Keratinocyte (primary cell): ENCODE data around the gene AXIN2.

Experiments
- EZH2 ChIP-seq: IDR thresholded peaks from one replicate; pipeline ENCODE4 v1.6.1; 2012; ENCODE audit warnings: inconsistent platforms, mild to moderate bottlenecking, low read length, moderate library complexity
- TF ChIP-seq, protein P1 (sequence below), 3 experiments: IDR thresholded peaks in 1 of 3; conservative IDR thresholded peaks in 1 of 3; optimal IDR thresholded peaks in 1 of 3; 2 replicates in 2 of 3; 3 replicates in 1 of 3; pipeline versions ENCODE3 to v1.5.1; 2011; ENCODE audit warnings: low read length in 3 of 3, mild to moderate bottlenecking in 3 of 3, moderate library complexity in 2 of 3, control low read depth in 1 of 3, inconsistent platforms in 1 of 3; ENCODE audit not compliant: insufficient read depth in 2 of 3; ENCODE audit errors: extremely low read depth in 1 of 3

DNA sequence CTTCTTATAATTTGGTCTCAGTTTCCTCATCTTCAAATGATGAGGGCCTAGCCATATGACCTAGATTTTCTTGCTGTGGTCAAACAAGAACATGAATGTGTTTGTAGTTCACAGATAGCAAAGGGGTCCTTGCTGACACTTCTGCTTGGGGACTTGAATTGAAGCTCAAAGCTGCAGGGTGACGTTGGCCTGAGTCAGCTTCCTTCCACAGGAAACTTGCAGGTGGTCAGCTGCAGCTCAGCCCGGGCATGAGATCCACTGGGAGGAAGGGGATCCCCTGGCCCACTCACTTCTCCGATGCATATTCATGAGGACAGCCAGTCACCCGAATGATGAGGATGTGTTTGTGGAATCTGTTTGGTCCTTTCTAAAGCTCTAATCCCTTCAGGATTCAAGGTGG is 42.6 kb upstream of the AXIN2 start:
- no peak for TF ChIP-seq EZH2
- TF ChIP-seq, protein P1, sequence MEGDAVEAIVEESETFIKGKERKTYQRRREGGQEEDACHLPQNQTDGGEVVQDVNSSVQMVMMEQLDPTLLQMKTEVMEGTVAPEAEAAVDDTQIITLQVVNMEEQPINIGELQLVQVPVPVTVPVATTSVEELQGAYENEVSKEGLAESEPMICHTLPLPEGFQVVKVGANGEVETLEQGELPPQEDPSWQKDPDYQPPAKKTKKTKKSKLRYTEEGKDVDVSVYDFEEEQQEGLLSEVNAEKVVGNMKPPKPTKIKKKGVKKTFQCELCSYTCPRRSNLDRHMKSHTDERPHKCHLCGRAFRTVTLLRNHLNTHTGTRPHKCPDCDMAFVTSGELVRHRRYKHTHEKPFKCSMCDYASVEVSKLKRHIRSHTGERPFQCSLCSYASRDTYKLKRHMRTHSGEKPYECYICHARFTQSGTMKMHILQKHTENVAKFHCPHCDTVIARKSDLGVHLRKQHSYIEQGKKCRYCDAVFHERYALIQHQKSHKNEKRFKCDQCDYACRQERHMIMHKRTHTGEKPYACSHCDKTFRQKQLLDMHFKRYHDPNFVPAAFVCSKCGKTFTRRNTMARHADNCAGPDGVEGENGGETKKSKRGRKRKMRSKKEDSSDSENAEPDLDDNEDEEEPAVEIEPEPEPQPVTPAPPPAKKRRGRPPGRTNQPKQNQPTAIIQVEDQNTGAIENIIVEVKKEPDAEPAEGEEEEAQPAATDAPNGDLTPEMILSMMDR (optimal IDR thresholded peaks at IDR 0.05 in 1 of 3, IDR thresholded peaks at IDR 0.05 in 1 of 3, conservative IDR thresholded peaks at IDR 0.05 in 1 of 3; ENCODE audit: extremely low read depth in 1 of 3, insufficient read depth in 2 of 3, low read length in 3 of 3) = no peak
